Endodermal cell (in vitro differentiated cells): ENCODE data around the gene AMIGO1. TPM values are rescaled to one million over a fixed set of nuclear protein-coding genes. Genes with fewer than 3 reads are reported as not detected.
A peak's percentile ranks its signal among the peaks of the same experiment; 100 is the strongest.

Experiments used
- DNase-seq: peaks from one replicate; pipeline ENCODE4 v3.0.0-alpha.2; 2017
- H3K27ac ChIP-seq: 2 replicates; pipeline ENCODE4 v1.5.1; 2013; ENCODE audit warnings: mild to moderate bottlenecking, low read depth, low read length, moderate library complexity
- H3K27me3 ChIP-seq: 2 replicates; pipeline ENCODE4 v1.6.1; 2013; ENCODE audit warnings: mild to moderate bottlenecking, low read length, moderate library complexity; ENCODE audit not compliant: insufficient read depth, control insufficient read depth, poor library complexity, severe bottlenecking
- H3K36me3 ChIP-seq: 2 replicates; pipeline ENCODE4 v1.7.0; 2013; ENCODE audit warnings: mild to moderate bottlenecking, low read length, moderate library complexity; ENCODE audit not compliant: control insufficient read depth, insufficient read depth
- H3K4me1 ChIP-seq: one replicate; pipeline ENCODE4 v1.7.0; 2013; ENCODE audit warnings: low read length; ENCODE audit not compliant: control insufficient read depth, insufficient read depth
- H3K4me3 ChIP-seq: 2 replicates; pipeline ENCODE4 v1.5.1; 2013; ENCODE audit warnings: mild to moderate bottlenecking, low read length, moderate library complexity
- H3K9ac ChIP-seq: 2 replicates; pipeline ENCODE4 v1.6.1; 2013; ENCODE audit warnings: mild to moderate bottlenecking, low read length, moderate library complexity; ENCODE audit not compliant: poor library complexity, severe bottlenecking; ENCODE audit errors: extremely low read depth
- H3K9me3 ChIP-seq: 2 replicates; pipeline ENCODE4 v1.6.1; 2013; ENCODE audit warnings: mild to moderate bottlenecking, low read length, moderate library complexity; ENCODE audit not compliant: control insufficient read depth
- H3K27ac Mint-ChIP-seq: 2 replicates; pipeline ENCODE4 v1.8.0; 2020; ENCODE audit warnings: mixed read lengths
- H3K27me3 Mint-ChIP-seq: 2 replicates; pipeline ENCODE4 v1.8.0; 2021; ENCODE audit warnings: mild to moderate bottlenecking, mixed read lengths; ENCODE audit not compliant: insufficient read depth
- H3K36me3 Mint-ChIP-seq: 2 replicates; pipeline ENCODE4 v1.8.0; 2020; ENCODE audit warnings: low read depth, mixed read lengths
- H3K4me1 Mint-ChIP-seq: 2 replicates; pipeline ENCODE4 v1.8.0; 2020; ENCODE audit warnings: mixed read lengths
- H3K4me3 Mint-ChIP-seq: 2 replicates; pipeline ENCODE4 v1.8.0; 2020; ENCODE audit warnings: mild to moderate bottlenecking, moderate library complexity, mixed read lengths
- H3K9me3 Mint-ChIP-seq: 2 replicates; pipeline ENCODE4 v1.8.0; 2020; ENCODE audit warnings: mild to moderate bottlenecking, mixed read lengths
- CTCF ChIP-seq: fragments of 200-600 bp; sonication (generic); conservative IDR thresholded peaks from 2 replicates; pipeline ENCODE4 v1.5.0; 2021; ENCODE audit warnings: antibody characterized with exemption, mild to moderate bottlenecking
- WGBS, 2 experiments: methylation state at CpG; one replicate each; pipeline versions ENCODE4 v1.1.5 to v1.1.7; 2013; ENCODE audit warnings: missing lambda C conversion rate in 2 of 2, mixed read lengths in 1 of 2; ENCODE audit not compliant: insufficient coverage in 1 of 2, insufficient read length in 1 of 2; 5-methylcytosine and 5-hydroxymethylcytosine counted together
- long read RNA-seq, 4 experiments: library from polyadenylated mRNA in 2 of 4; library from RNA in 1 of 4; library from capped mRNA in 1 of 4; stranded (forward) in 3 of 4; unstranded in 1 of 4; transcript quantifications; one replicate each; pipeline ENCODE4 v2.0.0, GENCODE V29; 2020 to 2021; ENCODE audit warnings: inconsistent platforms in 1 of 4
- polyA plus RNA-seq, 2 experiments: library from polyadenylated mRNA; stranded (reverse); fragments of 50-300 nt; gene quantifications; one replicate each; pipeline ENCODE4 v1.2.3, GENCODE V29; 2013
- total RNA-seq, 2 donors: library from RNA; stranded (reverse); fragmentation: NEBNext Ultra II Directional in 1 of 2; extraction: Animal tissue kit (Norgen Biotek cat#: 25700) in 1 of 2; gene quantifications; 2 replicates in 1 of 2; 3 replicates in 1 of 2; pipeline ENCODE4 v1.2.1, GENCODE V29; 2021

AMIGO1 gene
- total RNA-seq: 1 to 10 TPM; 2.4 to 2.7 TPM
- polyA plus RNA-seq (2013, experiment 1 of 2): 5.0 TPM
- 4.6 TPM for polyA plus RNA-seq (2013, experiment 2 of 2)
- long read RNA-seq, experiment 1, partial matches to known transcripts: 0 of 1 reads
- long read RNA-seq, experiment 1, other reads (novel, unspliced or antisense): 0 of 1 reads
- long read RNA-seq, experiment 2, partial matches to known transcripts: 0 of 2 reads
- long read RNA-seq, experiment 2, other reads (novel, unspliced or antisense): 1 of 2 reads
- long read RNA-seq, experiment 3, partial matches to known transcripts: 0 of 2 reads
- long read RNA-seq, experiment 3, other reads (novel, unspliced or antisense): 2 of 2 reads
- long read RNA-seq, experiment 4: 0 reads

- H3K9me3 ChIP-seq: no peaks in the 10 kb centered on the region
- Mint-ChIP-seq H3K36me3 (no peaks in the 10 kb centered on the region), H3K27ac (no peak within 1 kb of the TSS), H3K27me3 (peaks cover 60% of the 10 kb centered on the region), H3K9me3 (no peaks in the 10 kb centered on the region), H3K4me3 (peak within 1 kb of the TSS; percentile 72), H3K4me1 (peaks cover 10% of the 10 kb centered on the region)
- no peaks in the 10 kb centered on the region for H3K36me3 ChIP-seq
- no peak within 1 kb of the TSS for H3K27ac ChIP-seq
- peaks cover 57% of the 10 kb centered on the region for H3K27me3 ChIP-seq
- peak within 1 kb of the TSS; percentile 85 for H3K4me3 ChIP-seq
- WGBS, 2 experiments: 2 to 4% methylated on average over 18 to 100 of the region's 100 CpGs
- no peak within 1 kb of the TSS for H3K9ac ChIP-seq
- peak; percentile 85 for DNase-seq
- TF ChIP-seq CTCF: no peak
- H3K4me1 ChIP-seq: no peaks in the 10 kb centered on the region
Measured at GRCh38 chr1:109509176-109510134, at the start of gene AMIGO1. TSS of gene AMIGO1 (minus strand) at chr1:109509727. CDS start at chr1:109508912, 815 bp downstream.

GRCh38 chr1:109557520-109557919 lies 48.0 kb upstream of the AMIGO1 start:
- H3K27ac Mint-ChIP-seq: no peak overlapping the region
- H3K4me1 Mint-ChIP-seq: peaks cover 27% of the 10 kb centered on the region
- WGBS, 2 experiments: 96 to 100% methylated on average over 5 of the region's 5 CpGs
- no peak overlapping the region for H3K4me3 Mint-ChIP-seq
- no peaks in the 10 kb centered on the region for H3K27me3 Mint-ChIP-seq
- no peak for DNase-seq
- H3K36me3 Mint-ChIP-seq: peaks cover 4% of the 10 kb centered on the region
- H3K9me3 Mint-ChIP-seq: no peaks in the 10 kb centered on the region
- Histone ChIP-seq H3K9ac (no peak overlapping the region), H3K27ac (no peak overlapping the region), H3K27me3 (no peaks in the 10 kb centered on the region), H3K9me3 (no peaks in the 10 kb centered on the region), H3K4me1 (peaks cover 5% of the 10 kb centered on the region), H3K4me3 (no peak overlapping the region), H3K36me3 (peaks cover 6% of the 10 kb centered on the region)
- no peak for TF ChIP-seq CTCF

GRCh38 chr1:109556563-109556962 lies 47.0 kb upstream of the AMIGO1 start:
- Histone ChIP-seq H3K4me1 (peaks cover 5% of the 10 kb centered on the region), H3K36me3 (peaks cover 11% of the 10 kb centered on the region), H3K4me3 (no peak overlapping the region), H3K27ac (no peak overlapping the region), H3K9ac (no peak overlapping the region), H3K9me3 (no peaks in the 10 kb centered on the region), H3K27me3 (no peaks in the 10 kb centered on the region)
- no peaks in the 10 kb centered on the region for H3K27me3 Mint-ChIP-seq
- H3K4me1 Mint-ChIP-seq: peaks cover 22% of the 10 kb centered on the region
- no peak overlapping the region for H3K27ac Mint-ChIP-seq
- no peaks in the 10 kb centered on the region for H3K9me3 Mint-ChIP-seq
- H3K4me3 Mint-ChIP-seq: no peak overlapping the region
- DNase-seq: no peak
- WGBS, 2 experiments: 97 to 100% methylated on average over 1 to 2 of the region's 2 CpGs
- TF ChIP-seq CTCF: no peak
- H3K36me3 Mint-ChIP-seq: peaks cover 4% of the 10 kb centered on the region
